ENCODE data around the gene CRLF2. TPM values are rescaled to one million over a fixed set of nuclear protein-coding genes. Genes with fewer than 3 reads are reported as not detected.
"Not testable (repeated sequence)": the region's sequence is repeated elsewhere in the genome, so short reads cannot be mapped to it uniquely, and the experiment has no call there.

CRLF2 gene
- polyA plus RNA-seq, 1 experiment, result not detected

DNA sequence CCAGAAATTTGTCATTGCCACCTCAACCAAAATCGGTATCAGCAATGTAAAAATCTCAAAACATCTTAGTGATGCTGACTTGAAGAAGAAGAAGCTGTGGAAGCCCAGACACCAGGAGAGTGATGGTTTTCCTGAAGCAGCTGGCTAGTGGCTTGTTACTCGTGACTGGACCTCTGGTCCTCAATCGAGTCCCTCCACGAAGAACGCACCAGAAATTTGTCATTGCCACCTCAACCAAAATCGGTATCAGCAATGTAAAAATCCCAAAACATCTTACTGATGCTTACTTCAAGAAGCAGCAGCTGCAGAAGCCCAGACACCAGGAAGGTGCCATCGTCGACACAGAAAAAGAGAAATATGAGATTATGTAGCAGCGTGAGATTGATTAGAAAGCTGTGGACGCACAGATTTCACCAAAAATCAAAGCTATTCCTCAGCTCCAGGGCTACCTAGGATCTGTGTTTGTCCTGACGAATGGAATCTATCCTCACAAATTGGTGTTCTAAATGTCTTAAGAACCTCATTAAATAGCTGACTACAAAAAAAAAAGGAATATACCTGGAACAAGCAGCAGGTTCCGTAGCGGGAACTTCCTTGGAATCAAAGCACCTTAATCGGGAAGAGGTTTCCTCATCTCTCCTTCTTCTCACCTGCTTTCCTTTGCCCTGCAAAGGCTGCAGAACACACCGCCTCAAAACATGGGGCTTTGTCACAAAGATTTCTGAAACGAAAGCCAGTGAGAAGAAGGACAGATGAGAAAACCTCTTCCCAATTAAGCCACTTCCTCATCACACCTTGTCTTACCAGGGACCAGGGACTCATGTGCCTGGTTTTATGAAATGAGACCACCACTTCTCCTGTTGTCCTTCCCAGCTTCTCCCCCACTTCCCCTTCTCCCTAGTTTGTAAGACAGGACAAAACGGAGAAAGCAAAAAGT is 37.6 kb downstream of the CRLF2 start:
- POLR2A ChIA-PET; H3K27me3 ChIP-seq (ENCODE audit: control insufficient read depth, insufficient read depth, low read length); H3K4me3 ChIP-seq (ENCODE audit: low read depth, low read length); DNase-seq (ENCODE audit: low read depth); H3K36me3 ChIP-seq (ENCODE audit: control insufficient read depth, insufficient read depth, low read length); CTCF ChIA-PET: not testable (repeated sequence)

GRCh38 chrX:1173435-1173834 is 39.0 kb downstream of the CRLF2 start:
- DNase-seq (ENCODE audit: low read depth); POLR2A ChIA-PET; H3K27me3 ChIP-seq (ENCODE audit: control insufficient read depth, insufficient read depth, low read length); H3K36me3 ChIP-seq (ENCODE audit: control insufficient read depth, insufficient read depth, low read length); CTCF ChIA-PET; H3K4me3 ChIP-seq (ENCODE audit: low read depth, low read length): not testable (repeated sequence)

DNA sequence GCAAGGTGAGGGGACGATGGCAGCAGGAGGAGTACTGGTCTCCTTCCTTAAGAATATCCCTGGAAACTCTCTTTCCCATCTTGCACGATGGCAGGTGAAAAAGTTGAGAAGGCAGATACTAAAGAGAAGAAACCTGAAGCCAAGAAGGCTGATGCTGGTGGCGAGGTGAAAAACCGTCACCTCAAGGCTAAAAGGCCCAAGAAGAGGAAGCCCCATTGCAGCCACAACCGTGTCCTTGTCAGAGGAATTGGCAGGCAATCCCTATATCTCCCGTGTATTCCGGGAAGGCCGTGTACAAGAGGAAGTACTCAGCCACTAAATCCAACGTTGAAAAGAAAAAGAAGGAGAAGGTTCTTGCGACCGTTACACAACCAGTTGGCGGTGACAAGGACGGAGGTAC is 40.0 kb downstream of the CRLF2 start:
- ChIA-PET POLR2A (no interaction called here), CTCF (no interaction called here)
- Histone ChIP-seq H3K36me3 (ENCODE audit: control insufficient read depth, insufficient read depth, low read length) (no peaks in the 10 kb centered on the region), H3K4me3 (ENCODE audit: low read depth, low read length) (no peak overlapping the region), H3K27me3 (ENCODE audit: control insufficient read depth, insufficient read depth, low read length) (peaks cover 2% of the 10 kb centered on the region)
- DNase-seq (ENCODE audit: low read depth), result no peak
- TF ChIP-seq CTCF (IDR thresholded peaks at IDR 0.05; ENCODE audit: insufficient read depth, low read depth, low read length), result no peak

DNA sequence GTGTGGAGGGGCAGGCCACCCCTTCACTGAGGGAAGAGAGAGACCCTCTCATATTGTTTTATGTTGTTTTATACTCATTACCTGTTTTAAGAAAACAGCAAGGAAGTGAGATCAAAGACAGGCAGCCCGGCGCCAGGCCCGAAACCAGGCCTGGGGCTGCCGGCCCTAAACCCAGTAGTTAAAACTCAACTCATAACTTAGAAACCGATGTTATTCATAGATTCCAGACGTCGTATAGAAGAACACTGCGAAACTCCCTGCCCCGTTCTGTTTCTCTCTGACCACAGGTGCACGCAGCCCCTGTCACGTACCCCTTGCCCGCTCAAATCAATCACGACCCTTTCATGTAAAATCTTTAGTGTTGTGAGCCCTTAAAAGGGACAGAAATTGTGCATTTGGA is 40.5 kb downstream of the CRLF2 start:
- DNase-seq (ENCODE audit: low read depth); CTCF ChIA-PET; H3K4me3 ChIP-seq (ENCODE audit: low read depth, low read length); H3K27me3 ChIP-seq (ENCODE audit: control insufficient read depth, insufficient read depth, low read length); POLR2A ChIA-PET; H3K36me3 ChIP-seq (ENCODE audit: control insufficient read depth, insufficient read depth, low read length): not testable (repeated sequence)

DNA sequence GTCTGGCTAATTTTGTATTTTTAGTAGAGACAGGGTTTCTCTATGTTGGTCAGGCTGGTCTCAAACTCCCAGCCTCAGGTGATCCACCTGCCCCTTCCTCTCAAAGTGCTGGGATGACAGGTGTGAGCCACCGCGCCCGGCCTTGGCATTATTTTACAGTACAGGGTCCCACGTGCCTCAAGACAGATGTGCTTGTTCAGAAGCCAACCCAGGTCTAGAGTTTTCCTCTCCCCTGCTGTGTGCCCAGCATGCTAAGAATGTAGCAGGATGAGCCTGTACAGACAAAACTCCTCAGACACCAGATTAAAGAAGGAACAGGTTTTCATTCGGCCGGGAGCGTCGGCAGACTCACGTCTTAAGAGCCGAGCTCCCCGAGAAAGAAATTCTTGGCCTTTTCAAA is 42.2 kb downstream of the CRLF2 start:
- POLR2A ChIA-PET, result no interaction called here
- TF ChIP-seq CTCF (IDR thresholded peaks at IDR 0.05; ENCODE audit: insufficient read depth, low read depth, low read length), result no peak
- CTCF ChIA-PET, result no interaction called here
- Histone ChIP-seq H3K4me3 (ENCODE audit: low read depth, low read length) (no peak overlapping the region), H3K27me3 (ENCODE audit: control insufficient read depth, insufficient read depth, low read length) (peaks cover 2% of the 10 kb centered on the region), H3K36me3 (ENCODE audit: control insufficient read depth, insufficient read depth, low read length) (no peaks in the 10 kb centered on the region)
- DNase-seq (ENCODE audit: low read depth), result no peak

GRCh38 chrX:1169189-1169588 is 43.3 kb downstream of the CRLF2 start:
- TF ChIP-seq CTCF (IDR thresholded peaks at IDR 0.05; ENCODE audit: insufficient read depth, low read depth, low read length), result no peak
- peaks cover 2% of the 10 kb centered on the region for H3K27me3 ChIP-seq (ENCODE audit: control insufficient read depth, insufficient read depth, low read length)
- CTCF ChIA-PET, result no interaction called here
- no peak for DNase-seq (ENCODE audit: low read depth)
- no peak overlapping the region for H3K4me3 ChIP-seq (ENCODE audit: low read depth, low read length)
- POLR2A ChIA-PET, result no interaction called here
- H3K36me3 ChIP-seq (ENCODE audit: control insufficient read depth, insufficient read depth, low read length), result no peaks in the 10 kb centered on the region
